Glomerular visceral epithelial cell (primary cell): Measurements from ENCODE around the gene LFNG.

Experiments
- DNase-seq: peaks from one replicate; pipeline ENCODE4 v3.0.0-alpha.2; 2016; ENCODE audit errors: extremely low spot score

LFNG gene

GRCh38 chr7:2519119-2519930, at the start of gene LFNG:
LFNG (plus strand) TSS chr7:2519774; CDS start chr7:2519862, 88 bp downstream.
- peak; percentile 95 for DNase-seq

GRCh38 chr7:2470204-2471021, 49.2 kb upstream of the LFNG start:
- no peak for DNase-seq

- no peak for DNase-seq
Measured at GRCh38 chr7:2471022-2471329, 48.6 kb upstream of the LFNG start.

GRCh38 chr7:2471396-2471795, 48.2 kb upstream of the LFNG start:
- no peak for DNase-seq

- DNase-seq: peak; percentile 24
Measured at GRCh38 chr7:2472739-2473138, 46.8 kb upstream of the LFNG start.

- no peak for DNase-seq
Measured at GRCh38 chr7:2473496-2474180, 45.9 kb upstream of the LFNG start.

GRCh38 chr7:2474224-2474623, 45.4 kb upstream of the LFNG start:
- no peak for DNase-seq

- no peak for DNase-seq
Measured at GRCh38 chr7:2474813-2475677, 44.5 kb upstream of the LFNG start.

- no peak for DNase-seq
Measured at GRCh38 chr7:2475678-2476015, 43.9 kb upstream of the LFNG start.

GRCh38 chr7:2476298-2476697, 43.3 kb upstream of the LFNG start, which contains the start of gene GRIFIN:
GRIFIN (minus strand) TSS chr7:2476398; CDS start chr7:2476383, 15 bp downstream.
- no peak for DNase-seq

- DNase-seq: no peak
Measured at GRCh38 chr7:2476776-2477446, 42.7 kb upstream of the LFNG start.

GRCh38 chr7:2477447-2478398, 41.9 kb upstream of the LFNG start:
- peak; percentile 76 for DNase-seq

- peak; percentile 40 for DNase-seq
Measured at GRCh38 chr7:2478399-2478785, 41.2 kb upstream of the LFNG start.

- no peak for DNase-seq
Measured at GRCh38 chr7:2478800-2479199, 40.8 kb upstream of the LFNG start.

GRCh38 chr7:2479276-2480069, 40.1 kb upstream of the LFNG start:
- DNase-seq: no peak

GRCh38 chr7:2480070-2480408, 39.5 kb upstream of the LFNG start:
- DNase-seq: no peak

- no peak for DNase-seq
Measured at GRCh38 chr7:2481195-2481594, 38.4 kb upstream of the LFNG start.

- DNase-seq: no peak
Measured at GRCh38 chr7:2482725-2483451, 36.7 kb upstream of the LFNG start.

GRCh38 chr7:2483494-2483893, 36.1 kb upstream of the LFNG start:
- DNase-seq: no peak
